Nephron (organoid): ENCODE measurements around the gene ATF3.

Experiments used
- H3K27ac Mint-ChIP-seq, 3 experiments: 2 replicates each; pipeline ENCODE4 v1.8.0; 2020; ENCODE audit warnings: mixed read lengths in 3 of 3, mild to moderate bottlenecking in 2 of 3, moderate library complexity in 1 of 3
- H3K27me3 Mint-ChIP-seq: 2 replicates; pipeline ENCODE4 v1.8.0; 2021; ENCODE audit warnings: low read depth, mild to moderate bottlenecking, moderate library complexity, mixed read lengths
- H3K36me3 Mint-ChIP-seq: 2 replicates; pipeline ENCODE4 v1.8.0; 2020; ENCODE audit warnings: low read depth, mixed read lengths
- H3K4me1 Mint-ChIP-seq: 2 replicates; pipeline ENCODE4 v1.8.0; 2020; ENCODE audit warnings: mixed read lengths
- H3K4me3 Mint-ChIP-seq, 3 experiments: 2 replicates each; pipeline ENCODE4 v1.8.0; 2020; ENCODE audit warnings: mild to moderate bottlenecking in 3 of 3, mixed read lengths in 3 of 3, moderate library complexity in 2 of 3
- H3K9me3 Mint-ChIP-seq: 2 replicates; pipeline ENCODE4 v1.8.0; 2020; ENCODE audit warnings: mixed read lengths
- TF ChIP-seq, protein P1 (sequence below), 3 experiments: fragments of 200-600 bp; sonication (generic); IDR thresholded peaks; one replicate each; pipeline ENCODE4 v1.5.0; 2021; ENCODE audit warnings: antibody characterized with exemption in 3 of 3; ENCODE audit not compliant: unreplicated experiment in 3 of 3

ATF3 gene

DNA sequence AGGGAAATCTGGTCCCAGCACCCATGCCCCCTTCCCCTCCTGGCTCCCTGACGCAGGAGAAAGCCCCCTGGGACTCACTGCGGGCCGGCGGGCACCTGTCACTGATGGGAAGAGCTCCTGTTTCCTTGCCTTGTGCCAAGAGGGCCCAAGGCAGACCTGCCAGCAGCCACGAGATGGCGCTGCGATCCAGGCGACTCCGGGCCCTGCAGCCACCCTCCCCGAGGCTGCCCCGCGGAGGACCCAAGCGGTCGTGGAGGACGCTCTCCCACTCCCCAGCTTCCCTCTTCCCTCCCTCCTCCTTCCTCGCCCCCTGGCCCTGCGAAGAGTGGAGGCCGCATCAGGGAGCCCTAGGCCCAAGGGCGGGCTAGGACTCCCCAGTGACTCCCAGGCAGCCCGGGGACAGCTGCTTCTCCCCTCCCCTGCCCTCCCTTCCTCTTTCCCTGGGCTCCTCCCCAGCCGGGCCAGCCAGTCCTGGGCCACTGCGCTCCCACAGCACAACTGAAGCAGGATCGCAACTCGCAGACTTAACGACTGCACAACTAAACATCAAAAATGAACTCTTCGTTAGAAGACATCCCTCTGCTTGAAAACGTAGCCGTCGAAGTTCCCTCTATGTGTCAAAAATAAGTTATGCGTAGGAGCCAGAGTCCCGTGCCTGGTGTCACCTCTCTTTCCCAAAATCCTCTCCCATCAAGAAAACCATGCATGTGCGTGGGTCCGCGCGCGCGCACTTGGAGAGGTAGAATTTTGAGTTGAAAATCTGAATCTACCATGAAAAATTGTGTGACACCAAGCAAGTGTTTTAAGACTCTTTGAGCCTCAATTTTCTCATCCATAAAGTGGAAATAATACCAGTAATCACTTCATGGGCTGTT, 56.9 kb downstream of the ATF3 start:
- H3K27me3 Mint-ChIP-seq = peaks cover 18% of the 10 kb centered on the region
- H3K4me3 Mint-ChIP-seq = peak overlapping the region; percentile 78 to 85 (median 82)
- peaks cover 28% of the 10 kb centered on the region for H3K4me1 Mint-ChIP-seq
- H3K9me3 Mint-ChIP-seq = peaks cover 2% of the 10 kb centered on the region
- no peaks in the 10 kb centered on the region for H3K36me3 Mint-ChIP-seq
- TF ChIP-seq, protein P1, sequence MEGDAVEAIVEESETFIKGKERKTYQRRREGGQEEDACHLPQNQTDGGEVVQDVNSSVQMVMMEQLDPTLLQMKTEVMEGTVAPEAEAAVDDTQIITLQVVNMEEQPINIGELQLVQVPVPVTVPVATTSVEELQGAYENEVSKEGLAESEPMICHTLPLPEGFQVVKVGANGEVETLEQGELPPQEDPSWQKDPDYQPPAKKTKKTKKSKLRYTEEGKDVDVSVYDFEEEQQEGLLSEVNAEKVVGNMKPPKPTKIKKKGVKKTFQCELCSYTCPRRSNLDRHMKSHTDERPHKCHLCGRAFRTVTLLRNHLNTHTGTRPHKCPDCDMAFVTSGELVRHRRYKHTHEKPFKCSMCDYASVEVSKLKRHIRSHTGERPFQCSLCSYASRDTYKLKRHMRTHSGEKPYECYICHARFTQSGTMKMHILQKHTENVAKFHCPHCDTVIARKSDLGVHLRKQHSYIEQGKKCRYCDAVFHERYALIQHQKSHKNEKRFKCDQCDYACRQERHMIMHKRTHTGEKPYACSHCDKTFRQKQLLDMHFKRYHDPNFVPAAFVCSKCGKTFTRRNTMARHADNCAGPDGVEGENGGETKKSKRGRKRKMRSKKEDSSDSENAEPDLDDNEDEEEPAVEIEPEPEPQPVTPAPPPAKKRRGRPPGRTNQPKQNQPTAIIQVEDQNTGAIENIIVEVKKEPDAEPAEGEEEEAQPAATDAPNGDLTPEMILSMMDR (IDR thresholded peaks at IDR 0.05; ENCODE audit: unreplicated experiment in 3 of 3) = peak; percentile 96 to 97 (median 96)
- peak overlapping the region; percentile 16 to 43 (median 26) for H3K27ac Mint-ChIP-seq

DNA sequence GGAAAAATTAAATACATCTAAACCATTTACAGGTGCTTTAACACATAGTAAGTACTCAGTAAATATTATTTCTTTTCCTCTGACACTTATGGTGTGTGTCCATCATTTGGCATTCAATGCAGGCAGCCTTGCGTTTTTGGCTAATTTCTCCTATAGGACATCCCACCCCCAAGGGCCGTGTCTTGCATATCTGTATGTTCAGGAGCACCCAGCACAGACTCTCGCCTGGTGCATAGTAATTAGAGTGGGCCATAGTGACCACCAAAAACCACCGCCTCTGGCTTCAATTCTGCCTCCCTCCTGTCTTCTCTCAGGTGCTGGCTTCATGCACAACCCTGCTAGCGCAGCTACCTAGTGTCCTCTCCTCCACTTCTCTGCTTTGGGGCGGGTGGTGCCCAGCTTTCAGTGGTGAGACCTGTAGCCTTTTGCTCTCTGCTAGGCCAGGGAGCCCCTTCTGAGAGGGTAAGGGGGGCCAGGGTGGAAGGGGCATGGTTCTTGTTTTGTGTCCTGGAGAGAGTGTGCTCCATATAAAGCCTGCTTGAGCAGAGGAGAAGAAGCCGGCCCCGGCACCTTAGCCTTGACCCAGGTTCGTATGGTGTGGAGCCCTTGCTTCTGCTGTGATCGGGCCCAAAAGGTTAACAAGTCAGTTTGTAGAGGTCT, 57.7 kb downstream of the ATF3 start:
- H3K36me3 Mint-ChIP-seq = no peaks in the 10 kb centered on the region
- H3K27ac Mint-ChIP-seq = no peak overlapping the region
- TF ChIP-seq, protein P1 (IDR thresholded peaks at IDR 0.05; ENCODE audit: unreplicated experiment in 3 of 3) = no peak
- H3K4me3 Mint-ChIP-seq = peak overlapping the region; percentile 61 to 85 (median 78)
- peaks cover 31% of the 10 kb centered on the region for H3K4me1 Mint-ChIP-seq
- peaks cover 24% of the 10 kb centered on the region for H3K27me3 Mint-ChIP-seq
- no peaks in the 10 kb centered on the region for H3K9me3 Mint-ChIP-seq

DNA sequence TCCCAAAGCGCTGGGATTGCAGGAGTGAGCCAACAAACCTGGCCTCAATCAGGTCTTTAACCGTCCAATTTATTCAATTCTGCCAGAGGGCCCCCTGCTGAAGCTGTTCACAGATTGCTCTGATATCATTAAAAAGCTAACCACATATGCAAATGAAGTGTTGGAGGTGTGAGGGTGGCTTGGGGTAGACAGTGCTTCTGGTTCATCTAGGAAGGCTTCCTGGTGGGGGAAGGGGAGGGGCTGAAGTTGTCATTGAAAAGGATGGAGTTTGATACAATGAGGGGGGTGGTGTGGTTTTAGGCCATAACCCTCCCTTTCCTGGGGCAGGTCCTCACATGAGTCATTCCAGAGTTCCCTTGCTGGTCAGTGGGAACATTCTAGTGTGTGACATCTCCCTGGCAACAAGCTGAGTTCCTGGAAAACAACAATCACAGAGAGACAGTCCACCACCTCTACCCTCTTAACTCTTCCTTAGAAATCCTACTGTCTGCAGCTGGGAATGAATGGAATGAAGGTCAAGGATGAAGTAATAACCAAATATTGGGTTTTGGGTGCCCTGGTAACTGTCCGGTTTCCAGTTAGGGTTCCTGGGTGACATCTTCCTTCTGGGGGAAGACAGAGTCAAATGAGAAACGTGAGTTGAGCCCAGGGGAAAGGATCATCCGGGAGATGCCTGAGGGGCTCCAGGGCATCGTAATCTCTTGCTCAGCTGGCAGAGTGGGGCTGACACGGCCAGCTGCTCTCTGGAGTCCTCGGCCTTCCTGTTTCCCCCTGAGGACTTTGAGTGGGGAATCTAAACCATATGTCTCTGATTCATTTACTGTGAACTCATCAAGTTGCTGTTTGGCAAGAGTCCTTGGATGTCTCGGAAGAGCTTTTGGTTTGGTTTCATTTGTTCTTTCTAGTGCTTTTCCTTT, 58.9 kb downstream of the ATF3 start:
- no peaks in the 10 kb centered on the region for H3K36me3 Mint-ChIP-seq
- H3K27ac Mint-ChIP-seq = peak overlapping the region; percentile 68 to 84 (median 77)
- H3K27me3 Mint-ChIP-seq = peaks cover 28% of the 10 kb centered on the region
- peaks cover 37% of the 10 kb centered on the region for H3K4me1 Mint-ChIP-seq
- TF ChIP-seq, protein P1 (IDR thresholded peaks at IDR 0.05; ENCODE audit: unreplicated experiment in 3 of 3) = no peak
- peak overlapping the region in 2 of 3 experiments; percentile 40 to 51 for H3K4me3 Mint-ChIP-seq
- no peaks in the 10 kb centered on the region for H3K9me3 Mint-ChIP-seq

DNA sequence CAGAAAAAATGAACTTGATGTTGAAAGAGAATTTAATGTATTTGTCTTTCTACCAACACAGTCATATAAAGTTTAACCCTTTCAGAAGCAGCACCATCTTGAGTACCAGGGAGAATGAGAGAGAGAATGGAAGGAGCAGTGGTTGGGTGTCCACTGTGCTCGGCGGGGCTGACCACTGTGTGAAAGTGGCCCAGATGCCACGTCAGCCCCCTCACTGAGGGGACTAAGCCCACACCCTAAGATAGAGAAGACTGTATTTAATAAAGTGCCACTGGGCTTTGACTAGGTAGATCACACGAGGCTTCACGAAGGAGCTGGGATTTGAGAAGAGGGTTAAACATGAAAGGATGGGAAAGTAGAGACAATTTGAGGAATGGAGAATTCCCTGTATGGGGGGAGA, 59.9 kb downstream of the ATF3 start:
- TF ChIP-seq, protein P1 (IDR thresholded peaks at IDR 0.05; ENCODE audit: unreplicated experiment in 3 of 3) = no peak
- Mint-ChIP-seq H3K36me3 (no peaks in the 10 kb centered on the region), H3K9me3 (no peaks in the 10 kb centered on the region), H3K4me3 (no peak overlapping the region), H3K27me3 (peaks cover 31% of the 10 kb centered on the region), H3K27ac (peak overlapping the region; percentile 21 to 77 (median 54)), H3K4me1 (peaks cover 37% of the 10 kb centered on the region)

DNA sequence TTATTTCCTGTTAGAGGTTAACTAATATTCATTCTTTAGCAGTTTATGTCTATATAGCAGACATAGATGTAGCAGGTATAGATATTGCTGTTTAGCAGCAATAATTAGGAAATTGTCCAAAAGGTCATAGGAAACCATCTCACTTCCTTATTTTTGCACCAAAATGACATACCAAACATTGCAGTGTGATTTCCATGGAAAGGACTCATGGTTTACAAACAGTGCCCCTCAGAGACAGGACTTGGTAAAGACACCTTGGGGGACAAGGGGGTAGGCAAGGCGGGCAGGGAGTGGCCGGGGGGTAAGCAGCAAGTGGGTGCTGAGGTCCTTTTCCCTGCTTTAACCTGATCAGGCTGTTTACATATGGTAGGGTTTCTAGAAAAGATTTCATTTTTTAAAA, 60.5 kb downstream of the ATF3 start:
- Mint-ChIP-seq H3K27ac (peak overlapping the region; percentile 21 to 77 (median 54)), H3K27me3 (peaks cover 31% of the 10 kb centered on the region), H3K4me1 (peaks cover 37% of the 10 kb centered on the region), H3K4me3 (no peak overlapping the region), H3K9me3 (no peaks in the 10 kb centered on the region), H3K36me3 (no peaks in the 10 kb centered on the region)
- TF ChIP-seq, protein P1 (IDR thresholded peaks at IDR 0.05; ENCODE audit: unreplicated experiment in 3 of 3) = peak in 1 of 3 experiments; percentile 23
